Measurements from ENCODE around the gene DGLUCY. TPM values are rescaled to one million over a fixed set of nuclear protein-coding genes. Genes with fewer than 3 reads are reported as not detected.
"Not testable (repeated sequence)": the region's sequence is repeated elsewhere in the genome, so short reads cannot be mapped to it uniquely, and the experiment has no call there.

DGLUCY gene
- total RNA-seq, 1 donor: 45.6 TPM

DNA sequence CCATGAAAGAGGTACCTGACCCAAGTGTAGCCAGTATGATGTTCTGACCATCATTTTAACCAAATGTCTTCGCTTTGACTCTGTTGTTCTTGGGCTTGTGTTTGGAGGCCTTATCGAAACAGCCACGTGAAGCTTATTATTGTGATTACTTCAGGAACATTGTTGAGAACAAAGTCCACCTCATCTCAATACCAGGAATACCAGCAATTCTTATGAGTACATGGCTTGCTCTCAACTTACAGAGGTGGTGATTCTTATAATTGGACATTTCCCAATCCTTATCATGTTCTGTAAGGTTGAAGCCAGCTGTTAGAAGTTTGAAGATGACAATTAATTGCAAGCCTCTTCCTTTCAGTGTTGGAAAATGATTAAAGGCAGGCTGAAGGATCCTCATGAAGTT is 31.6 kb upstream of the DGLUCY start:
- H3K4me1 ChIP-seq (ENCODE audit: insufficient read depth, low read length): no peaks in the 10 kb centered on the region
- no peaks in the 10 kb centered on the region for H3K27me3 ChIP-seq (ENCODE audit: insufficient read depth, low read length)
- no peaks in the 10 kb centered on the region for H3K36me3 ChIP-seq (ENCODE audit: insufficient read depth, low read length)
- no peak overlapping the region for H3K27ac ChIP-seq (ENCODE audit: low read depth, low read length)
- H4K20me1 ChIP-seq (ENCODE audit: insufficient read depth, low read length): no peaks in the 10 kb centered on the region
- TF ChIP-seq, protein P1, sequence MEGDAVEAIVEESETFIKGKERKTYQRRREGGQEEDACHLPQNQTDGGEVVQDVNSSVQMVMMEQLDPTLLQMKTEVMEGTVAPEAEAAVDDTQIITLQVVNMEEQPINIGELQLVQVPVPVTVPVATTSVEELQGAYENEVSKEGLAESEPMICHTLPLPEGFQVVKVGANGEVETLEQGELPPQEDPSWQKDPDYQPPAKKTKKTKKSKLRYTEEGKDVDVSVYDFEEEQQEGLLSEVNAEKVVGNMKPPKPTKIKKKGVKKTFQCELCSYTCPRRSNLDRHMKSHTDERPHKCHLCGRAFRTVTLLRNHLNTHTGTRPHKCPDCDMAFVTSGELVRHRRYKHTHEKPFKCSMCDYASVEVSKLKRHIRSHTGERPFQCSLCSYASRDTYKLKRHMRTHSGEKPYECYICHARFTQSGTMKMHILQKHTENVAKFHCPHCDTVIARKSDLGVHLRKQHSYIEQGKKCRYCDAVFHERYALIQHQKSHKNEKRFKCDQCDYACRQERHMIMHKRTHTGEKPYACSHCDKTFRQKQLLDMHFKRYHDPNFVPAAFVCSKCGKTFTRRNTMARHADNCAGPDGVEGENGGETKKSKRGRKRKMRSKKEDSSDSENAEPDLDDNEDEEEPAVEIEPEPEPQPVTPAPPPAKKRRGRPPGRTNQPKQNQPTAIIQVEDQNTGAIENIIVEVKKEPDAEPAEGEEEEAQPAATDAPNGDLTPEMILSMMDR (IDR thresholded peaks at IDR 0.05; ENCODE audit: extremely low read depth, low read depth, low read length): no peak
- no peaks in the 10 kb centered on the region for H3K9me3 ChIP-seq (ENCODE audit: low read depth, low read length)
- DNase-seq (ENCODE audit: insufficient read length, low spot score, missing footprints): no peak
- H3K4me3 ChIP-seq (ENCODE audit: insufficient read depth, low read length): no peak overlapping the region
- H3K79me2 ChIP-seq (ENCODE audit: insufficient read depth, low read length): no peaks in the 10 kb centered on the region
- H2AFZ ChIP-seq (ENCODE audit: low read length): no peak overlapping the region
- no peak overlapping the region for H3K4me2 ChIP-seq (ENCODE audit: insufficient read depth, low read length)

DNA sequence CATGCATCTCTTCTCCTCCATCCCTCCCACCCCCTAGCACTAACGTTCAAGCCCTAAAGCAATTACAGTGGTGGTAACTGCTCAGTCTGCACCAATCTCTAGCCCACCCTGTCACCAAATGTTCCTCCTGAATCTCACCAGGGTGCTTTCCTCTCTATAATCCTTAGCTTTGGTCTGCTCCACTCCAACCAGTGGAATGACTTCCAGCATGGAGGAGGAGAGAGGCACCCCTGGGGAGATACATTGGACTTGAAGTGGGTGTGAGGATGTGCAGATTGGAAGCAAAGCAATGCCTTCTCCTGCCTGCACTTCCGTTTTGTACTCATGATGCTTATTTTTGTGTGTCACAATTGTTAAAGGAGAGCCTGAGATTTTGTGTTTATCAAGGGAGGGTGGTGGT is 29.4 kb upstream of the DGLUCY start:
- Histone ChIP-seq H3K79me2 (ENCODE audit: insufficient read depth, low read length) (no peaks in the 10 kb centered on the region), H3K27me3 (ENCODE audit: insufficient read depth, low read length) (peaks cover 12% of the 10 kb centered on the region), H2AFZ (ENCODE audit: low read length) (no peak overlapping the region), H3K4me3 (ENCODE audit: insufficient read depth, low read length) (no peak overlapping the region), H3K4me1 (ENCODE audit: insufficient read depth, low read length) (no peaks in the 10 kb centered on the region), H3K36me3 (ENCODE audit: insufficient read depth, low read length) (no peaks in the 10 kb centered on the region), H3K9me3 (ENCODE audit: low read depth, low read length) (no peaks in the 10 kb centered on the region), H3K27ac (ENCODE audit: low read depth, low read length) (no peak overlapping the region), H4K20me1 (ENCODE audit: insufficient read depth, low read length) (no peaks in the 10 kb centered on the region), H3K4me2 (ENCODE audit: insufficient read depth, low read length) (no peak overlapping the region)
- DNase-seq (ENCODE audit: insufficient read length, low spot score, missing footprints): no peak
- TF ChIP-seq, protein P1 (IDR thresholded peaks at IDR 0.05; ENCODE audit: extremely low read depth, low read depth, low read length): no peak

DNA sequence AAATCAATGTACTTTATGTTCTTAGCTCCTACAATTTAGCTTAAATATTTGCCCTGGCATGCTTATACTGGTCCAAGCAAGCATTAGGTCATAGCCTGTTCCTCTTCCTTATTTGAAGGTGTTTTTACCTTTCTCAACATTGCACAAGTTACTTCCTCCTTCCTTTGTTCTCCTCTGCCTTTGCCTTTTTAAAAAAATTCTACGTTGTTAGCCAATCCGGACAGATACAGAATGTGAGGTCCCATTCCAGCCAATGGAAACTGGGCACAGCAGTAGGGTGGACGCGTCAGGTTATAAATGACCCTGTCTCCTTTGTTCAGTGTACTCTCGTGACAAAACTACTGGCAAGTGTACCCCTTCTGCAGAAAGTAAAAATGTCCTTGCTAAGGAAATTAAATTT is 26.4 kb upstream of the DGLUCY start:
- not testable (repeated sequence) for H2AFZ ChIP-seq (ENCODE audit: low read length); DNase-seq (ENCODE audit: insufficient read length, low spot score, missing footprints); H3K9me3 ChIP-seq (ENCODE audit: low read depth, low read length); H3K27ac ChIP-seq (ENCODE audit: low read depth, low read length); H3K4me2 ChIP-seq (ENCODE audit: insufficient read depth, low read length); H3K79me2 ChIP-seq (ENCODE audit: insufficient read depth, low read length); H3K36me3 ChIP-seq (ENCODE audit: insufficient read depth, low read length); H3K4me1 ChIP-seq (ENCODE audit: insufficient read depth, low read length); H4K20me1 ChIP-seq (ENCODE audit: insufficient read depth, low read length); H3K4me3 ChIP-seq (ENCODE audit: insufficient read depth, low read length)
- H3K27me3 ChIP-seq (ENCODE audit: insufficient read depth, low read length): peaks cover 12% of the 10 kb centered on the region

DNA sequence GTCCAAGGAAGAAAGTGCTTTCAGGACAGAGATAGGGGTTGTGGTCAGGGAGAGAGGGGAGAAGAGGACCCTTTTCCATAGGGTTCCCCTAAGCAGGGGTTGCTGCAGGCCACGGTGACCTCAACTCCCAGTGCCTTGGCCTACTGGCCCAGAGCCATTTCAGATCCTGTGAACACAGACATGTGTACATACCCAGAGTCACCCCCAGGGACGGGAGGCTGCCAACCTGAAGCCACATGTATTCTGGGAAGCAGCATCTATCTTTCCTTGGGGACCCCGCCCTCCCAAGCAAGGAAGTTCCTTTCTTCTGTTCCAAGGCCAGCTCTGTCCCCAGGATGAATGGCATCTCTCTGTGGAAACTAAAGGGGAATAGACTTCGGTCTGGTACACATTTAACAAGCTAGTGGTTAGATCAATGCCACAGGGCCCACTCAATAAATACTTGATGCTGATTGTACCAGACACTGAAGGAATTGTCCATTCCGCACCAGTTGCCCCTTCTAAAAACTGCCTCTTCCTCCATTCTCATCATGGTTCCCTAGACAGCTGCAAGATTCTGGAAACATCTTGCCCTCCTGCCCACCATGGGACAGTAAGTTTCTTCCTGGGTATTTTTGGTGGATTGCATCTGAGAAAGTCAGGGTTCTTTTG is 25.2 kb upstream of the DGLUCY start:
- H3K79me2 ChIP-seq (ENCODE audit: insufficient read depth, low read length): no peaks in the 10 kb centered on the region
- H3K4me1 ChIP-seq (ENCODE audit: insufficient read depth, low read length): no peaks in the 10 kb centered on the region
- no peak overlapping the region for H3K4me3 ChIP-seq (ENCODE audit: insufficient read depth, low read length)
- H4K20me1 ChIP-seq (ENCODE audit: insufficient read depth, low read length): no peaks in the 10 kb centered on the region
- TF ChIP-seq, protein P1 (IDR thresholded peaks at IDR 0.05; ENCODE audit: extremely low read depth, low read depth, low read length): no peak
- no peaks in the 10 kb centered on the region for H3K9me3 ChIP-seq (ENCODE audit: low read depth, low read length)
- no peak for DNase-seq (ENCODE audit: insufficient read length, low spot score, missing footprints)
- H3K27ac ChIP-seq (ENCODE audit: low read depth, low read length): no peak overlapping the region
- no peak overlapping the region for H2AFZ ChIP-seq (ENCODE audit: low read length)
- H3K27me3 ChIP-seq (ENCODE audit: insufficient read depth, low read length): peaks cover 12% of the 10 kb centered on the region
- H3K4me2 ChIP-seq (ENCODE audit: insufficient read depth, low read length): no peak overlapping the region
- H3K36me3 ChIP-seq (ENCODE audit: insufficient read depth, low read length): no peaks in the 10 kb centered on the region

Measured in osteoblast (primary cell).